B cell (primary cell): ENCODE measurements around the gene MAP3K21. TPM values are rescaled to one million over a fixed set of nuclear protein-coding genes. Genes with fewer than 3 reads are reported as not detected.

ENCODE experiments used
- ATAC-seq: fragments of 200-7000 bp; cut with Tn5 transposase; one replicate; pipeline ENCODE4 v1.10.0; 2021; ENCODE audit warnings: low read depth, mild to moderate bottlenecking, moderate number of reproducible peaks, moderate library complexity
- CTCF ChIA-PET: fragments of 350-600 bp; sonication (Branson Sonifier 250); formaldehyde crosslinking; loops from one replicate; lab custom pipeline; 2021; ENCODE audit warnings: antibody characterized with exemption, inconsistent platforms; lab: Charles Lee
- POLR2A ChIA-PET: fragments of 350-600 bp; sonication (Branson Sonifier 250); formaldehyde crosslinking; loops from one replicate; lab custom pipeline; 2021; ENCODE audit warnings: antibody characterized with exemption; lab: Charles Lee
- DNase-seq: peaks from one replicate; pipeline ENCODE4 v3.0.0; 2013
- H2AFZ ChIP-seq: 2 replicates; pipeline ENCODE4 v1.6.1; 2012; ENCODE audit warnings: mild to moderate bottlenecking, low read depth, low read length; ENCODE audit not compliant: insufficient read depth, poor library complexity, severe bottlenecking
- H3K27ac ChIP-seq, 2 donors: 1 replicate in 1 of 2; 2 replicates in 1 of 2; pipeline ENCODE4 v1.5.1; 2012 to 2013; ENCODE audit warnings: low read length in 2 of 2, mild to moderate bottlenecking in 2 of 2, moderate library complexity in 1 of 2
- H3K27me3 ChIP-seq, 4 experiments: fragments of 200-600 bp in 1 of 4; sonication (generic) in 1 of 4; replicated peaks in 1 of 4; 1 replicate in 2 of 4; 2 replicates in 2 of 4; pipeline versions ENCODE4 v1.6.1 to v1.7.0; 2013 to 2016; ENCODE audit warnings: low read length in 3 of 4, mild to moderate bottlenecking in 2 of 4, mixed read lengths in 1 of 4, moderate library complexity in 1 of 4; ENCODE audit not compliant: insufficient read depth in 4 of 4, control insufficient read depth in 3 of 4; ENCODE audit errors: control extremely low read depth in 1 of 4
- H3K36me3 ChIP-seq, 2 experiments: replicated peaks in 1 of 2; 1 replicate in 1 of 2; 2 replicates in 1 of 2; pipeline versions ENCODE4 v1.6.1 to v1.7.1; 2013; ENCODE audit warnings: low read length in 1 of 2; ENCODE audit not compliant: insufficient read depth in 2 of 2, control insufficient read depth in 1 of 2; ENCODE audit errors: control extremely low read depth in 1 of 2, extremely low read depth in 1 of 2
- H3K4me1 ChIP-seq, 2 donors: fragments of 200-600 bp in 1 of 2; sonication (generic) in 1 of 2; 1 replicate in 1 of 2; 2 replicates in 1 of 2; pipeline versions ENCODE4 v1.5.1 to v1.6.1; 2013 to 2017; ENCODE audit warnings: low read length in 2 of 2; ENCODE audit not compliant: control insufficient read depth in 2 of 2, insufficient read depth in 2 of 2
- H3K4me2 ChIP-seq: replicated peaks from 2 replicates; pipeline ENCODE3; 2012; ENCODE audit warnings: mild to moderate bottlenecking, low read depth, low read length; ENCODE audit not compliant: poor library complexity, severe bottlenecking
- H3K4me3 ChIP-seq, 5 experiments: fragments of 200-600 bp in 1 of 5; sonication (generic) in 1 of 5; 1 replicate in 3 of 5; 2 replicates in 2 of 5; pipeline versions ENCODE4 v1.5.1 to v1.7.0; 2011 to 2016; ENCODE audit warnings: low read length in 4 of 5, mild to moderate bottlenecking in 4 of 5, low read depth in 2 of 5, control low read depth in 1 of 5, moderate library complexity in 1 of 5; ENCODE audit not compliant: insufficient read depth in 1 of 5; ENCODE audit errors: control extremely low read depth in 1 of 5, extremely low read depth in 1 of 5
- H3K79me2 ChIP-seq: fragments of 200-600 bp; sonication (generic); one replicate; pipeline ENCODE4 v1.6.0; 2016; ENCODE audit warnings: low read length; ENCODE audit not compliant: control insufficient read depth, insufficient read depth
- H3K9ac ChIP-seq: fragments of 200-600 bp; sonication (generic); 2 replicates; pipeline ENCODE4 v1.6.1; 2017; ENCODE audit warnings: mild to moderate bottlenecking, low read length, moderate library complexity
- H3K9me3 ChIP-seq, 3 donors: one replicate each; pipeline versions ENCODE4 v1.6.1 to v1.7.1; 2013; ENCODE audit warnings: low read length in 2 of 3; ENCODE audit not compliant: control insufficient read depth in 2 of 3, insufficient read depth in 1 of 3; ENCODE audit errors: control extremely low read depth in 1 of 3
- H4K20me1 ChIP-seq: 2 replicates; pipeline ENCODE4 v1.6.0; 2012; ENCODE audit warnings: mild to moderate bottlenecking, low read length; ENCODE audit not compliant: insufficient read depth, control insufficient read depth, poor library complexity, severe bottlenecking
- H3K27ac Mint-ChIP-seq: one replicate; pipeline ENCODE4 v1.8.0; 2021; ENCODE audit warnings: mixed read lengths
- H3K27me3 Mint-ChIP-seq: one replicate; pipeline ENCODE4 v1.8.0; 2021; ENCODE audit warnings: mixed read lengths
- H3K4me1 Mint-ChIP-seq: one replicate; pipeline ENCODE4 v1.8.0; 2021; ENCODE audit warnings: mixed read lengths
- H3K4me3 Mint-ChIP-seq: one replicate; pipeline ENCODE4 v1.8.0; 2021; ENCODE audit warnings: mixed read lengths
- H3K9me3 Mint-ChIP-seq: one replicate; pipeline ENCODE4 v1.8.0; 2022; ENCODE audit warnings: mixed read lengths; ENCODE audit not compliant: insufficient read depth
- EZH2 ChIP-seq: IDR thresholded peaks from 2 replicates; pipeline ENCODE4 v1.6.1; 2012; ENCODE audit warnings: borderline replicate concordance, low read depth, mild to moderate bottlenecking, moderate library complexity, low read length; ENCODE audit not compliant: insufficient read depth, poor library complexity, severe bottlenecking
- WGBS: methylation state at CpG from one replicate; pipeline ENCODE4 v1.1.5; 2013; ENCODE audit warnings: missing lambda C conversion rate; ENCODE audit not compliant: insufficient coverage; 5-methylcytosine and 5-hydroxymethylcytosine counted together
- intact Hi-C: fragments of 100-400 bp; cut with micrococcal nuclease; formaldehyde crosslinking; loops from one replicate; pipeline ENCODE4 v1.10.0; 2022
- polyA plus RNA-seq: library from polyadenylated mRNA; depleted of rRNA; stranded (reverse); fragments of >200 nt; gene quantifications from 2 replicates; pipeline ENCODE4 v1.2.3, GENCODE V29; 2012
- total RNA-seq, 2 donors: library from RNA; stranded (reverse); fragments of 120-200 nt in 1 of 2; gene quantifications; 1 replicate in 1 of 2; 2 replicates in 1 of 2; pipeline versions ENCODE4 v1.2.3 to v1.2.4, GENCODE V29; 2013 to 2022
- TF ChIP-seq, protein P1 (sequence below): fragments of 200-600 bp; IDR thresholded peaks from one replicate; pipeline ENCODE4 v1.8.0; 2022; ENCODE audit warnings: antibody characterized with exemption, mild to moderate bottlenecking

The MAP3K21 gene
- total and polyA plus RNA-seq, 2 donors (not counting 1 experiment from before 2014, with no cell fraction given) = 1.5 to 3.7 TPM

DNA sequence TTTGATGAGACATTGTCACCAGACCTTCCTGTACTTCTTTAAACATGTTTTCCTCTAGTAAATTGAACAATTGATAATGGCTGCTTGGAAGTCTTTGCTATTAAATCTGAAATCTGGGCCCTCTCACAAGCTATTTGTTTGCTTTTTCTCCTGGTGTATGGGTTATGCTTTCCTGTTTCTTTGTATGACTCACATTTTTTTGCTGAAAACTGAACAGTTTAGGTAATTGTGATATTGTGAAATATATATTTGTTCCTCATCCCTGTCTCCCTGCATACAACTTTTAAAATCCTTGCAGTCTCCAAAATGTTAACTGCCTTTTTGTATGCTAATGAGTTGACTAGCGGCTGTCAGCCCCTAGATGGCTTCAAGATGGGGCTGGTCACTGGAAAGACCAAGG is 61.6 kb downstream of the MAP3K21 start:
- Mint-ChIP-seq H3K9me3 (no peaks in the 10 kb centered on the region), H3K27ac (no peak overlapping the region), H3K4me1 (no peaks in the 10 kb centered on the region), H3K27me3 (peaks cover 37% of the 10 kb centered on the region), H3K4me3 (no peak overlapping the region)
- intact Hi-C loops = no loop called here
- DNase-seq (no peak), ATAC-seq (no peak)
- Histone ChIP-seq H2AFZ (no peak overlapping the region), H3K4me1 (no peaks in the 10 kb centered on the region), H4K20me1 (no peaks in the 10 kb centered on the region), H3K9me3 (no peaks in the 10 kb centered on the region), H3K36me3 (no peaks in the 10 kb centered on the region), H3K79me2 (no peaks in the 10 kb centered on the region), H3K4me3 (no peak overlapping the region), H3K9ac (no peak overlapping the region), H3K4me2 (no peak overlapping the region), H3K27me3 (peaks cover 0 to 9% (median 6%) of the 10 kb centered on the region in 4 experiments), H3K27ac (no peak overlapping the region)
- TF ChIP-seq EZH2 = no peak
- TF ChIP-seq, protein P1, sequence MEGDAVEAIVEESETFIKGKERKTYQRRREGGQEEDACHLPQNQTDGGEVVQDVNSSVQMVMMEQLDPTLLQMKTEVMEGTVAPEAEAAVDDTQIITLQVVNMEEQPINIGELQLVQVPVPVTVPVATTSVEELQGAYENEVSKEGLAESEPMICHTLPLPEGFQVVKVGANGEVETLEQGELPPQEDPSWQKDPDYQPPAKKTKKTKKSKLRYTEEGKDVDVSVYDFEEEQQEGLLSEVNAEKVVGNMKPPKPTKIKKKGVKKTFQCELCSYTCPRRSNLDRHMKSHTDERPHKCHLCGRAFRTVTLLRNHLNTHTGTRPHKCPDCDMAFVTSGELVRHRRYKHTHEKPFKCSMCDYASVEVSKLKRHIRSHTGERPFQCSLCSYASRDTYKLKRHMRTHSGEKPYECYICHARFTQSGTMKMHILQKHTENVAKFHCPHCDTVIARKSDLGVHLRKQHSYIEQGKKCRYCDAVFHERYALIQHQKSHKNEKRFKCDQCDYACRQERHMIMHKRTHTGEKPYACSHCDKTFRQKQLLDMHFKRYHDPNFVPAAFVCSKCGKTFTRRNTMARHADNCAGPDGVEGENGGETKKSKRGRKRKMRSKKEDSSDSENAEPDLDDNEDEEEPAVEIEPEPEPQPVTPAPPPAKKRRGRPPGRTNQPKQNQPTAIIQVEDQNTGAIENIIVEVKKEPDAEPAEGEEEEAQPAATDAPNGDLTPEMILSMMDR = no peak
- ChIA-PET CTCF (interaction anchor here (0.8 to 1.2 kb wide), 2 partner anchors 28 to 99 kb away, joined by 3 to 6 read pairs; no protein-coding TSS in a partner anchor), POLR2A (no interaction called here)
- WGBS = no CpG with 5 or more reads among the region's 1 CpG

DNA sequence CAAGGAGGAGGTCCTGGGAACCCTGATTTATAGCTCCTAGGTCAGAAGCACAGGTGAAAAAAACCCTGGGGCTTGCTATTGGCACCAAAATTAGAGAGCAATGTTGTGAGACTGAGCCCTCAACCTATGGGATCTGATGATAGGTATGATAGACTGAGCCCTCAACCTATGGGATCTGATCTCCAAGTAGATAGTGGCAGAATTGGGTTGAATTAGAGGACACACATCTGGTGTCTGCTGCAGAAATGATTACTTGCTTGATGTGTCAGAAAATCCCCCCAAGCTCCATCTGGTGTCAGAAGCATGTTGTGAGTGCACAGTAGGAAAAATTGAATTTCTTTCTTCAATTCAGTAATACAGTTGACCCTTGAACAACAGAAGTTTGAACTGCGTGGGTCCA is 62.4 kb downstream of the MAP3K21 start:
- no peak overlapping the region for H3K4me2 ChIP-seq
- H3K9me3 ChIP-seq = no peaks in the 10 kb centered on the region
- no peaks in the 10 kb centered on the region for H3K36me3 ChIP-seq
- Mint-ChIP-seq H3K4me1 (no peaks in the 10 kb centered on the region), H3K27ac (no peak overlapping the region), H3K9me3 (no peaks in the 10 kb centered on the region), H3K27me3 (peaks cover 37% of the 10 kb centered on the region), H3K4me3 (no peak overlapping the region)
- H3K9ac ChIP-seq = no peak overlapping the region
- ChIA-PET CTCF (interaction anchor here (0.6 to 1.7 kb wide), 5 partner anchors 10 to 676 kb away, joined by 3 to 6 read pairs (median 3); no protein-coding TSS in a partner anchor), POLR2A (no interaction called here)
- WGBS = 100% methylated on average over 1 of the region's 1 CpG
- TF ChIP-seq EZH2 = no peak
- TF ChIP-seq, protein P1 = no peak
- no peaks in the 10 kb centered on the region for H3K79me2 ChIP-seq
- no peak overlapping the region for H2AFZ ChIP-seq
- no peaks in the 10 kb centered on the region for H4K20me1 ChIP-seq
- DNase-seq = no peak
- no peak overlapping the region for H3K4me3 ChIP-seq
- no peaks in the 10 kb centered on the region for H3K4me1 ChIP-seq
- H3K27me3 ChIP-seq = peaks cover 0 to 9% (median 6%) of the 10 kb centered on the region in 4 experiments
- H3K27ac ChIP-seq = no peak overlapping the region
- intact Hi-C loops = loop anchor here (10.0 kb wide), 1 partner anchor 405 kb away; no protein-coding TSS in a partner anchor
- ATAC-seq = no peak
